Inflammatory macrophage (primary cell): ENCODE results near the gene PEA15.

Source experiments
- DNase-seq, 2 donors: peaks; one replicate each; pipeline ENCODE4 v3.0.0-alpha.2; 2020 to 2022

Gene PEA15

DNA sequence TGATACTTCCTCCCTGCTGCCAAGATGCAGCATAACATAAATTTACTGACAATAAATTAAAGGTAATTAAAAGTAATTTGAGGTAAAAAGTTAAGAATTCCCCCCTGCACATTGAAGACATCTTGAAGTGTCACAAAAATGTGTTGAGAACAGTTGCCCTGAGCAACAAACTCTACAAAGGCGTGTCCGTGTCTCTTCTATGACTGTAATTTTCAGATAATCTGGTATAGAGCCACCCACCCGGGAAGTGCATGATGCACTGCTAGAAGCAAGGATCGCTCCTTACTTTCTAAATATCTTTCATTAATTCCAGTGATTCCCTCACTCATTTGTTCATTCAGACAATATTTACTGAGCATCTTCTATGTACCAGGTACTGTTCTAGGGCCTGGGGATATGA lies 25.8 kb upstream of the PEA15 start:
- DNase-seq, result no peak

DNA sequence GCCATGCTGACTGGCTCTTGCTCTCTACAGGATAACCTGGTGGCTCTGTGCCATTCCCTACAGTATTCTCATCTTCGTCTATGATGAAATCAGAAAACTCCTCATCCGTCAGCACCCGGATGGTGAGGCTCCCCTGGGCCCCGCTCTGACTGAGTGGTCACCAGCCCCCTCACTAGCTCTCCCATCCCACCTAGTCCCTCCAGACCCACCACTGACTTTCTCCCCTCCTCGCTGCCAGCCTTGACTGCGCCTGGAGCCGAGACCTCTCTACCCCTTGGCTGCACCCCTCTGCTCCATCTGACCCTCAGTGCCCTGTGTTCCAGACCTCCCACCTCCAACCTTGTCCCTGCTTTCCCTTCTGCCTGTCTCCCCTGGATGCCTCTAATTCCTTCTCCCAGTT lies 18.9 kb upstream of the PEA15 start:
- DNase-seq, result no peak

DNA sequence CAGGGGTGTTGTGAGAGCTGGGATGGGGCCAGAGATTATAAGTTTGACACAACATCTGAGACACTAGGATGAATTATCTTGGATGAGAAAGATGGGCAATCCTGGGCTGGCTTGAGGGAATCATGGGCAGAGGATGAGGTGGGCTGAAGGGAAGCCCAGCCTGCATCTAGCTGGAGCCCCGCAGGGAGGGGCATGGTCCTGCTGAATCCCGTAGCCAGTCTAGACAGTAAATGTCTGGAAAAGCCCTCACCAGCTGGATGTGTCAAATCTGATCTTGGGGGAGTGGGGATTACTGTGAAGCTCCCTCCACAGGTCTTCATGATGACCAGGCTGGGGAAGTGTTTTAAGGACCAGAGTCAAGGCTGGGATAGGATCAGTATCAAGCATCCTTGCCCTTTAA lies 18.5 kb upstream of the PEA15 start:
- DNase-seq, result no peak

DNA sequence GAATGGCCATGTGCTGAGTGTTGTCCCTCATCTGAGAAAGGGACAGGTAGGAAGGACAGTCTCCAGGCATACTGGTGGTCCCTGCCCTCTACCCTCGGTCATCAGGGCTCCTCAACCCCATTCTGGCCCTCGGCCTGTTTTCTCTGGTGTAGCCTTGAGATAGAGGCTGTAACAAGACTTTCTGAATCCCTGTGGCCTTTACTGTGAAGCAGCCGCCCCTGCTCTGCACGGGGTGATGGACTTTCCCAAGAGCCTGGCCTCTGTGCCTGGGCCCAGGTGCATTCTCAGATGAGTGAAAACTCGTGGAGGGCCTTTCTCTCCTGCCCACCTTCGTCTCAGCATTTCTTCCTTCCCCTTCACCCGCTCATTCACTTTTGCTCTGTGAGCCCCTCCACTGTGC lies 17.8 kb upstream of the PEA15 start:
- DNase-seq, result no peak

DNA sequence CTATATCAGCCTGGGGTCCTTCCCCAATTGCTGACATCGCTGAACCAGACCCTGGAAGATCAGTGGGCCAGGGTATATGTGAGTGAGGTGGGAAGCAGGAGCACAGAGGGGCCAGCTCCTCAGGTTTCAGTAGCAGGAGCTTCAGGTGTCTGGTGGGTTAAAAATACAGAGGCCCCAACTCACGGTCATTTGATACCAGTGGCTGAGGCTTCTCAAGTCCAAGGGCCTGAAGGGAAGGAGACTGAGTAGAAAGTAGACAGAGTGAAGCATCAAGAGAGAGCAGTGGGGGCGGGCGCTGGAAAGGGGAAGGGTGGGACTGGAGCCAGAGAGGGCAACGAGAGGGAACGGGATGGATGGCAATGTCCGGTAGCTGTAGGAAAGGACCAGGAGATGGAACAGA lies 16.8 kb upstream of the PEA15 start:
- DNase-seq, result no peak

DNA sequence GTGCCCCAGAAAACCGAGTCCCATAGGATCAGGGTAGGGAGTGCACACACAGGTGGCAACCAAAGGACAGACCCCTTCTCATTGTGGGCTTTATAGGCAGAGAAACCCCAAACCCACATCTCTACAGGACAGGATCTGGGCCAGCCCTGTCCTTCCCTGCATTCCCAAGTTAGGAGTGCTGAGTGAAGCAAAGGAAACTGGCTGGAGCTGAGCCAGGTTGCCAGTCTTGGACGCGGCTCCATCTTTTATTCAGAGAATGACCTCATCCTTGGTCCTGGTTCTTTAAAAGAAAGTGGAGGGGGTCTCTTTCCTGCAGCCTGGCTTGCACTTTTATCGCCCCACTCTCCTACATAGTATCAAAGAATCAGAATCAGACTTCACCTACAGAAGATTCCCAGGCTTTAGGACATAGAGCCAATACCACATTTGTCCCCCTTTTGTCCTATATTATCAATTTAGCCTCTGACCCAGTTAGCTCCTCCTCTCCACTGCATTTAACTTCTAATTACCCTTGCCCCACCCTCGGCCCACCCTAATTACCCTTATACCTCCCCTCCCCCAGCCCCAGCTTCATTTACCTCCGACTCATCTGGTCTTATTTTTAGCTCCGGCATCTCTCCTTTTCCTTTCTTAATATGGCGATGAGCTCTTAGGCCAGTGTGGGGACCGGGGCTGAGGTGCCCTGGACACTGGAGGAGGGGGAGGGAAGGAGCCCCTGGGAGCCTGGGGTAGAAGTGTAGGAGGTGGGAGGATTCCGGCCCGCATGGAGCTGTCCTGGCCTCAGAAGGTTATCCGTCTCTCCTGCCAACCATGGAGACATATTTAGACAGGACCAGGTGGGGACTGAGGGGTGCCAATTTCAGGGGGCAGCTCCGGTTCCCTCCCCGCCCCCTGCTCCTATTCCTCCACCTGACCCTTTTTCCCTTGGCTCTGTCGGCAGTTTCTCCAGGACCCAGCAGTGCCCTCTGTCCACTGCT lies 15.2 kb upstream of the PEA15 start, which contains the start of gene CASQ1:
Gene CASQ1, plus strand, starts transcription at position 927 of the 977 bp plus-strand sequence. CDS start 177 bp downstream, outside the sequence.
- DNase-seq, result no peak

DNA sequence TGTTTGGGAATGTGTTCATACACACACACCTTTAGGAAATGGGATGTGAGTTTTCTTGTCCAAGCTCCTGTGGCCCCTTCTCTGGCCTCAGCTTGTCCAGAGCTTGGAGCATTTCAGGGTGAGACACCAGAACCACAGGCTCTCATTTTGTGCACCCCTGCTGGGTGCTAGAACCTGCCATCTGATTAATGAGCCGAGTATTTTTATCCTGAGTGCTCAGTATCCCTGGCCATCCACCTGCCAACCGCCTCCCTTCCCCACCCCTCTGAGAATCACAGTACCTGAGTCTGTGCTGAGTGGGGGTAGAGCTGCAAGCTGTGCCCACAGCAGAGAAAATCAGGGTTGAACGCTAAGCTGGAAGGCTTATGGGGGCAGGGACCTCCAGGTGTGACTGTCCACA lies 13.4 kb upstream of the PEA15 start:
- no peak for DNase-seq

DNA sequence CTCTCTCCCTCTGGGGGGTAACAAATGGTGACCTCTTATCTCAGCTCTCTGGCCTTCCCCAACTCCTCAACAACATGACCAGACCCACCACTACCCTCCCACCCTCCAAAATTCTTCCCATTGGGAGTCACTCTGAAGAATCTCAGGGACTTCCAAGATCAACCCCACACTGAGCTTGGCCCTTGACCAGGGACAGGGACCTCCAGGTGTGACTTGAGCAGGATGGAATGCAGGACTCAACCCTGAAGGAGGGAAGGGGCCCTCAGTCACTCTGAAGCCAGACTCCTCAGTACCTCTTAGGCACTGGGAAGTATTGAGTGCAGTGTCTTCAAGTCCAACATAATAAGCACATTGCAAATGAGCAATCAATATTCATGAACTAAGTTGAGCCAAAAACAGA lies 12.9 kb upstream of the PEA15 start:
- no peak for DNase-seq

DNA sequence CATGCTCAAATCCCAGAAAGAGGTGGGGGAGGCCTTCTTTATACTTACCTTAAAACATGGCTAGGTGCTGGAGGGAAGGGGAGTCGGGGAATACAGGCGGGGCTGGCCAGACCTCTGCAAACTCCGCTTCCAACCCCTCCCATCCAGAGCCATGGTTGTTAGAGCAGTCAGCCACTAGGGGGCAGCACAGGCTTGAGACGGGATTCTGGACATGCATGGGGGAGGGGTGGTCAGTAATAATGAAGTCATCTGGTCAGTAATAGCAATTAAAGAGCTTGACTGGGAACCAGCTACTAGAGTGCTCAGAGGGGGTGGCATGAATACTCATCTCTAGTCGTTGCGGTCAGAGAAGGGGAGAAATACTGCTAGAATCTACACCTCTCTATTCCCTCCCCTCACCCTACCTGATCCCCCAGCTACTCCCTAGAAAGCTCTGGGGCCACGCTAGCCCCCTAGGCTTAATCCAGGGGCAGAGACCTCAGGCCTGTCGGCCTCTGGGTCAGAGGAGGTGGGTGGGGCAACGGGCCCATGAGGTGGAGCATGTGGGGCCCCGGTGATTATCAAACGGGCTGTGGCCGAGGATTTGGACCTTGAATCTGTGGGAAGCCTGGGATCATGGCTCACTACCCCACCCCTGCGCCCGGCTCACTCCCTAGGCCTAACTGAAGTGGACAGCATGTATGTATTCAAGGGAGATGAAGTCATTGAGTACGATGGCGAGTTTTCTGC lies 11.9 kb upstream of the PEA15 start:
- peak; percentile 87 for DNase-seq

DNA sequence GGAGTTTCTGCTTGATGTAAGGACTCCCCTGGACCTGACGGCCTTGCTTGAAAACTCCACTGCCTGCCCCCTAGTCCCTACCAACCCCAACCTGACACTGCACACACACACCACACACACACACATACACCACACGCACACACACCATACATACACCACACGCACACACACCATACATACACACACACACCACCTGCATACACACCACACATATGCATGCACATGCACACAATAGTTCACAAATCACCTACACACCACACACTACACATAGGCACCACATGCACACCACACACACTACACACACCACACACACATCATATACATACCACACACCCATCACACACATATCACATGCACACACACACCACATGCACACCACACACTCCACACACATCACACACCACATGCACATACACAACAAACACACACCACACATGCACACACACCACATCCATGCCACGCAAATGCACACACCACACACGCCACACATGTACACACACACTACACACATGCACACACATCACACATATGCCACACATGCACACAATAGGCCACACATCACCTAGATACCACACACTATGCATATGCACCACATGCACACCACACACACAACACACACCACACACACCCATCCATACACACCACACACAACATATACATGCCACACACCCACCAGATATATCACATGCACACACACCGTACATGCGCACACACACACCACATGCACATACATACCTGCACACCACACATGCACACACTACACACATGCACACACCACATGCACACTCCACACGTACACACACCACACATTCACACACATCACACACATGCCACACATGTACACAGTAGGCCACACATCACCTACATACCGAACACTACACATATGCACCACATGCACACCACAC lies 11.1 kb upstream of the PEA15 start:
- DNase-seq, result no peak

DNA sequence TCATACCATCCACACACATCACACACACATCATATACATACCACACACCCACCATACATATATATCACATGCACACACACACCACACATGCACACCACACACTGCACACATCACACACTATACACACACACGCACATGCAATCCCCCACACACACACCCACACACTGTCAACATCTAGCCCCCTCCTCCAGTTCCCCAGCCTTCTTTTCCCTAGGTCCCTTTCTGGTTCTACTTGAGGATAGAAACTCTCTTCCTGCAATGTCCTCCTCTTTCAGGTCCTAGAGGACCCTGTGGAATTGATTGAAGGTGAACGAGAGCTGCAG lies 10.5 kb upstream of the PEA15 start:
- DNase-seq, result no peak

DNA sequence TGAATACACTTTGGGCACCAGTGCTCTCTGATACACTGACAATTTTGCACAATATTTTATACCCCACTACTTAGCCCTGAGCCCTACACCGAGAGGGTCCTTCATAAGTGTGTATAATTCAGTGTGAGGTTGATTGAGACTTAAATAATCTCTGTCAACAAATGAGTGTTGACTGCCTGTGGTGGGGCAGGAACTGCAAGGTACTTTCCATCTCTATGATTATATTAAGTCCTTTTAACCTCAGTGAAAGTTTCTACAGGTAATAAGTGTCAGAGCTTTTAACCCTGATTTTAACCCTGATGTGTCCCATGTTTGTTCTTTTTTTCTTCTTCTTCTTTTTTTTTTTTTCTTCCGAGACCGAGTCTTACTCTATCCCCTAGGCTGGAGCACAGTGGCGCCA lies 9.0 kb upstream of the PEA15 start:
- DNase-seq, result no peak

DNA sequence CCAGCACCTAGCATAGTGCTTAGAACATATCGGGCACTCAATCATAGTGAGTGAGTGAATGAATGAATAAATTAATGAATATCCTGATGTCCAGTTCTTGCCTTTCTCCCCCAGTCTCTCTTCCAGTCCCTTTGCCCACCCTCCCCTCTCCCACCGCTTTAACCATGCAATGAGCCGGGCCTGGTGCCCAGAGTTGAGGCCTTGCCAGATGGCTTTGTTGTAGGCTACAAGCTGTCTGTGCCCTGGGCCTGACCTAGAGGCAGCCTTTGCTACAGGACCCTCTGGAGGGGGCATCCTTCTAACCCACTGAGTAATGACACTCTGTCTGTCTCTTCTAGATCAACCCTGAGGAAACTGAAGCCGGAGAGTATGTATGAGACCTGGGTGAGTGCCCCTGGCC lies 8.0 kb upstream of the PEA15 start:
- no peak for DNase-seq

DNA sequence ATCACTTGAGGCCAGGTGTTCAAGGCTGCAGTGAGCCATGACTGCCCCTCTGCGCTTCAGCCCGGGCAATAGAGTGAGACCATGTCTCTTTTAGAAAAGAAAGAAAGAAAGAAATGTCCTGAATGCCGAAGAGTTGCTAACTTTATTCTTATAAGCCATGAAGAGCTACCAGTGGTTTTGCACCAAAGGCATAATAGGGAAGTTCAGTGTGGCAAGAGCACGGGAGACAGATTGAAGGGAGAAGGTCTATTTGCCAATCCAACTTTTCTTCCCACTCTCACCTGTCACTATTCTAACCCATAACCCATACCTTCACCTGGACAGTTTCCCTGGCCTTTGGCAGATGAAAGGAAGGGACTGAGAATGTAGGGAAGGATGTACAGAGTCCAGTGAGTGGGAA lies 4.4 kb upstream of the PEA15 start:
- DNase-seq, result peak; percentile 38 to 52

DNA sequence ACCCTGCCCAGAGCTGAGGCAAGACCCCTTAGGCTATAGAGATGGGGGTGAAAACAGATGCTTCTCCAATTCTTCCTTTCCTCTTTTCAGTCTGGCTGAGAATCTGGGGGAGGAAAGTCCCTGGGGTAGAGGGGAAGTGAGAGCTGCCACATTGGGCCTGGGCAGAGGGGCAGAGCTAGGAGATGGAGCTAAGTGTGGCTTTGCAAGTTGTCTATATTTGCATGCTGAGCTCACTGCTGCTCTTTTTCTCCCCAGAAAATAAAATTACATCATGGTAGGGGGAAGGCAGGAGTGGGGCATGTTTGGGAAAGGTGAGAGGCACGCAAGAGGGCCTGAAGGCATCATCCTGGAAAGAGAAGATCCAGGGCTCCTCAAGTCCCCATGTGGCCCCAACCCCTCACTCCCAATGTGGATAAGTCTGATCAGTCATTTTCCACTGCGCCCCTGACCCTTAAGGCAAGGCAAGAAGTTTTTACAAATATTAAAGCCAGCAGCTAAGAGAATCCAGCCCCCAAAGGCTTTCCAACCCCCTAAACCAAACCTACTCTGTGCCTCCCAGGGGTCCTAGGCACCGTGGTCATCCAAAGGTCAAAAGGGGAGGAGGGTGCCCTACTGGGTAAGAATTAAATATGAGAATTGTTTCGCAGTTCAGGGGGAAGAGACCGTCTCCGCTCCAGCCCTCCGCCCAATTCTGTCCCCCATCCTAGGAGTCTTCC lies 500 bp upstream of the PEA15 start:
- peak; percentile 88 to 90 for DNase-seq

DNA sequence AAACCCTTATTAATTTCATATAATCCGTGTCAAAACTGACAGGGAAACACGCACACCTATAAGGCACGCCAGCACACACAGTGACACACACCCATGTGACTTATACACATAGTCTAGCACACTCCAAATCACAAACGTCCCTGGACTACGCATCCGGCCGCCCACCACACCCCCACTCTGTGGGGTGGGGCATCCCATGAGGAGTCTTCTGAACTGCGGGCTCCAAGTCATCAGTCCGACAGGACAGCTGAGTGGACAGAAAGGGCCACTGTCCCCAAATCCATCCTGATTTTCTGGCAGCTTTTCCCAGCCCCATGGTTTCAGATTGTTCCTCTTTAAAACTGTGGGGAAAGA lies 829 bp downstream of the PEA15 start:
- DNase-seq, result peak; percentile 69 to 83

DNA sequence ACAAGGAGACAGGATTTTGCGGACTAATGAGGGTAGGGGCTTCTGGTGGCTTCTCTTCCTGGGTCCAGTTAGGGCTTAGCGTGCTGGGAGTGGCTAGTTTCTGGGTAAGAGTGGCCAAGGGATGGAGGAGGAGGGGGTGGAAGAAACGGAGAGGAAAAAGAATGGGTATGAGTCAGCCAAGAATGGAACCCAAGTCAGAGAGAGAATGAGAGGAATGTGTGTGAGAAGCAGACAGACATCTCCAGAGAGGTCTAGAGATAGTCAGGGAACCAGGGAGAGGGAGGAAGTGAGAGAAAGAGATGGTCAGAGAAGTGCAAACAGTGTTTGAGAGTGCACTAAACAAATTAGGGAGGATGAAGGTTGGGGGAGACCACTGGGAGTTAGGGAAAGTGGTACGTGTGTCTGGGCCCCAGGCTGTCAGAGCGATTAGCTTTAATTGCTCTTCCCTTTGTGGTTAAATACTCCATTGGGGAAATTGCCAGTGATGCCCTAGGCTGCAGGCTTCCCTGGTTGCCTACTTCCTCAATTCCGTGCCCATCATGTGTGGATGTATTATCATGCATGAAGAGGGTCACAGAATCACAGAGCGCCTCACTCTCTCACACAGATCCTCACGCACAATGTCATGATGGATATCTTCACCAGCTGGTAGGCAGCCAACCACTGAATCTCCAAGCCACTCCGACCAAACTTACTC lies 1.4 kb downstream of the PEA15 start:
- peak; percentile 47 to 58 for DNase-seq

DNA sequence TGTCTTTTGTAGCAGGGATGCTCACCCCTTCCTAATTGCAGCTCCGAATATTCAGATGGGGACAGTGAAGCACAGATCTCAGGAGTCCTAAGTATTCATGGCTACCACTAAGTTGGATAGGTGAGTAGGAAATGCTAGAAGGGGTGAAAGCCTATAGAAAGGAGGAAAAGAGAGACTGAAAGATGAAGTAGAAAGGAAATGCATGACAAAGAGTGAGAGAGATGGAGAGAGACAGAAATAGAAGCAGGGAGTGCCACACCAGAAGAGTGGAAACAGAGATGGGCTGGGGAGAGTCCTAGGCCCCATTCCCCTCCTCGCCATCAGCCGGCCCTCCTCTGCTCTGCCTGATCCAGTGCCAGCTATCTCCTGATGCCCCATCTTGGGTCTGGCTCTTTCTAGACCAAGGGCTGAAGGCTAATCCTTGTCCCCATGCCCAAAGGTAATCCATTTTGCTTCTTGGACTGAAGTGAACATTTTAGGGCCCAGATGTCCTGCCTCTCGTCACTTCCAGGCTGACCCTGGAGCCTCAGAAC lies 2.0 kb downstream of the PEA15 start:
- no peak for DNase-seq

DNA sequence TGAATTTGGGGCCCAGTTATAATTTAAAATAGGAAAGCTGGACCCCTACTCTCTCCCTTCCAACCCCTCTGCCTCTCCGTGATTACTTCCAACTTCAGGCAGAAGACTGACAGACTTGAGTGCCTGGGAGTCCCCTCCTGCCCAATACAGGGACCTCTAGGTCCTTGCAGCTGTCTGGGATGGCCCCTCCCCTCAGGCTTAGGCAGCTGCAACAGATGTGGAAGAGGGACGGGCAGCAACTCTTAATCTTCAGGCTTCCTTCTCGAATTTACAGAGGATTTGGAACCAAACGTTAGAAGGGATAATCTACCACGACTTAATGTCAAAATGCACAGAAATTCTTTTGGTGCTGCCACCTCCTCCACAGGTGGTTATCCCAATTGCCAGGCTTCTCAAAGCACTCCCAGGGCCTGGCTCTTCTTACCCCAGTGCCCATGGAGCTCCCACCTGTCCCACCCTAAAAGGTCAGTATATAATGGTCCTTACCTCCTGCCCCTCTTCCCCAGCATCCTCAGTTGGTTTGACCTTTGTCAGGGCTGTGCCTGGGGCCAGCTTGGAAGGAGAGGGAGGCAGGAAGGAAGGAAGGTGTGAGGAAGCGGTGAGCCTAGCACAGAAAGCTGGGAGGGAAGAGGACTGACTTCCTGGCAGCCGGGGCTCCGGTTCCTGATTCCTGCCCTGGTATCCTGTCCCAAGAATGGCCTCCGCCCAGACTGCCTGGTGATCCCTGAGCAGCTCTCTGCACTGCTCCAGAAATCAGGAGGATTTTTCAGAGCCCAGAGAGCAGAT lies 2.8 kb downstream of the PEA15 start:
- no peak for DNase-seq

DNA sequence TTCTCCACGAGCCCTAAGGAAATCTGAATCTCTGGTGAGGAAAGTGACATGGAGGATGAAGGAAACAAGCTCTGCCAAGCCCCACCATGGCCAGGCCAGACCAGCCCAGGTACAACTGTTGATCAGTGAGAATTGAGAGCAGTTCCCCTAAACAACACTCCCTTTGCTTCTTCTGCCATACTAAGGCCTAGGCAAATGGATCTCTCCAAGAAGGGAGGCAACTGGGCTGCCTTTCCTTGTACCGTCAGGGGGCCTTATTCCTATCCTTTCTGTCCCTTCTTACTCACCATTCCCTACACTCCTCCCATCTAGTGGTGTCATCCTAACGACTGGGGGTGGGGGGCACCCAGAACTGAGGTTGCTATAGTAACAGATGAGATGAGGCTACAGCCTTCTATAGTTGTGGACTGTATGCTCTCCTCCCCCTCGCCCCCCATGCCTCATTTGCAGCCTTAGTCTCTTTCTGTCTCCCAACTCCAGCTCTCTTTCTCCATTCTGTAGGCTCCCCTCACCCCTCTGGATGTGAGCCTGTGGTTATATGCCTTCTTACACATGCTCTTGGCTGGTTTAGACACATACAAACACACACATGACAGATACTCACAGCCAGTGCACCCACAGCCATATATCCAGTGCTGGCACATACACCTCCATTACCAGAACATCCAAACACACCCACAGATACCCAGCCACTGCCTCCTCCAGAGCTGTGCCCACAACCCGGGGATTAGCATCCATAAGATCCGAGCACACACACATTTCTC lies 3.6 kb downstream of the PEA15 start:
- DNase-seq, result no peak
